Left ventricle myocardium inferior (tissue), 1 donor: ENCODE measurements around the gene OS9. TPM values are rescaled to one million over a fixed set of nuclear protein-coding genes. Genes with fewer than 3 reads are reported as not detected.

Experiments
- DNase-seq: peaks from one replicate; pipeline ENCODE4 v3.0.0-alpha.2; 2020
- H3K27ac ChIP-seq: fragments of 200-600 bp; replicated peaks from 2 replicates; pipeline ENCODE4 v1.8.0; 2021
- H3K27me3 ChIP-seq: fragments of 200-600 bp; 2 replicates; pipeline ENCODE4 v1.8.0; 2021; ENCODE audit warnings: low read depth
- H3K36me3 ChIP-seq: fragments of 200-600 bp; 2 replicates; pipeline ENCODE4 v1.8.0; 2021
- H3K4me1 ChIP-seq: fragments of 200-600 bp; 2 replicates; pipeline ENCODE4 v1.8.0; 2021
- H3K4me3 ChIP-seq: fragments of 200-600 bp; 2 replicates; pipeline ENCODE4 v1.8.0; 2021; ENCODE audit warnings: mild to moderate bottlenecking, moderate library complexity
- H3K9me3 ChIP-seq: fragments of 200-600 bp; replicated peaks from 2 replicates; pipeline ENCODE4 v1.8.0; 2021
- intact Hi-C: fragments of 100-400 bp; cut with micrococcal nuclease; formaldehyde crosslinking; loops from one replicate; pipeline ENCODE4 v1.11.0; 2022
- total RNA-seq: library from RNA; stranded (reverse); fragmentation: NEBNext Ultra II Directional; extraction: Animal tissue kit (Norgen Biotek cat#: 25700); gene quantifications from one replicate; pipeline ENCODE4 v1.2.1, GENCODE V29; 2021
- TF ChIP-seq, protein P1 (sequence below): fragments of 200-600 bp; IDR thresholded peaks from 2 replicates; pipeline ENCODE4 v1.8.0; 2021; ENCODE audit warnings: antibody characterized with exemption, mild to moderate bottlenecking, borderline replicate concordance
- donor health status: DM: no; HTN: yes; CAD: no; lungs with severe emphysema.

Gene OS9
- total RNA-seq, 1 donor from 2014 or later, result 112 TPM

DNA sequence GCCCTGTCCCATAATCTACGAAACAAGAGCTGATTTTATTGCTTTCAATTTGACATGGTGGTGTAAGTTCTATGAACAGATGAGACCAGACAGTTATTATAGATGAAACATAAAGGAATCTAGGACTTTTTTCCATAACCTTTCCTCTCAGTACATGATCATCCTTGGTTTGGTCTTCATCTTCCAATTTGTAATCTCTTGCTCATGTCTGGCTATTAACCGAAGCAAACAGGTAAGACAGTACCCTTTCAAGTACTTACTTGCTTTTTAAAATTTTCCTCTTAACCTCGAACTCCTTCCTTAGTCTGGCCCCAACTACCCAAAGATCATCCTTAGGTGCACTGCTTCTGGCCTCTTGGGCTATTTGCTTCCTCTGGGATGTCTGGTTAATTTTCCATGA, 52.1 kb downstream of the OS9 start:
- Histone ChIP-seq H3K36me3 (peaks cover 48% of the 10 kb centered on the region), H3K4me3 (peak overlapping the region; percentile 93), H3K9me3 (no peaks in the 10 kb centered on the region), H3K27ac (peak overlapping the region; percentile 98), H3K4me1 (peaks cover 29% of the 10 kb centered on the region), H3K27me3 (peaks cover 16% of the 10 kb centered on the region)
- TF ChIP-seq, protein P1, sequence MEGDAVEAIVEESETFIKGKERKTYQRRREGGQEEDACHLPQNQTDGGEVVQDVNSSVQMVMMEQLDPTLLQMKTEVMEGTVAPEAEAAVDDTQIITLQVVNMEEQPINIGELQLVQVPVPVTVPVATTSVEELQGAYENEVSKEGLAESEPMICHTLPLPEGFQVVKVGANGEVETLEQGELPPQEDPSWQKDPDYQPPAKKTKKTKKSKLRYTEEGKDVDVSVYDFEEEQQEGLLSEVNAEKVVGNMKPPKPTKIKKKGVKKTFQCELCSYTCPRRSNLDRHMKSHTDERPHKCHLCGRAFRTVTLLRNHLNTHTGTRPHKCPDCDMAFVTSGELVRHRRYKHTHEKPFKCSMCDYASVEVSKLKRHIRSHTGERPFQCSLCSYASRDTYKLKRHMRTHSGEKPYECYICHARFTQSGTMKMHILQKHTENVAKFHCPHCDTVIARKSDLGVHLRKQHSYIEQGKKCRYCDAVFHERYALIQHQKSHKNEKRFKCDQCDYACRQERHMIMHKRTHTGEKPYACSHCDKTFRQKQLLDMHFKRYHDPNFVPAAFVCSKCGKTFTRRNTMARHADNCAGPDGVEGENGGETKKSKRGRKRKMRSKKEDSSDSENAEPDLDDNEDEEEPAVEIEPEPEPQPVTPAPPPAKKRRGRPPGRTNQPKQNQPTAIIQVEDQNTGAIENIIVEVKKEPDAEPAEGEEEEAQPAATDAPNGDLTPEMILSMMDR, result no peak
- no peak for DNase-seq
- intact Hi-C loops, result no loop called here

DNA sequence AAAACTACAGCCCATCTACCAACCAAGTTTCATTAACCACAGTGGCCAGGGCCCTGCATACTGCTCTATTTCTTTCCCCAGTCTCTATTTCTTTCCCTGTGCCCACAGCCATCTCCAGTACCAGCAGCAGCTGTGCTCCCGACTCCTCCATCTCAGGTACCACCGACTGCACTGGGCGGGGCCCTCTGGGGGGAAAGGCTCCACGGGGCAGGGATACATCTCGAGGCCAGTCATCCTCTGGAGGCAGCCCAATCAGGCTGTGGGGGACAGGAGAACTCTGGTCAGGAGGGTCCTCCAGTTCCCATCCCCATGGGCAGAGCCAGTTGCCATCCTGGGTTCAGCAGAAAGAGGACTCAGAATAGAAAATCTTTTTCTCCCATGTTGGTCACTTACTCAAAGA, 55.1 kb downstream of the OS9 start:
- DNase-seq, result no peak
- intact Hi-C loops, result no loop called here

DNA sequence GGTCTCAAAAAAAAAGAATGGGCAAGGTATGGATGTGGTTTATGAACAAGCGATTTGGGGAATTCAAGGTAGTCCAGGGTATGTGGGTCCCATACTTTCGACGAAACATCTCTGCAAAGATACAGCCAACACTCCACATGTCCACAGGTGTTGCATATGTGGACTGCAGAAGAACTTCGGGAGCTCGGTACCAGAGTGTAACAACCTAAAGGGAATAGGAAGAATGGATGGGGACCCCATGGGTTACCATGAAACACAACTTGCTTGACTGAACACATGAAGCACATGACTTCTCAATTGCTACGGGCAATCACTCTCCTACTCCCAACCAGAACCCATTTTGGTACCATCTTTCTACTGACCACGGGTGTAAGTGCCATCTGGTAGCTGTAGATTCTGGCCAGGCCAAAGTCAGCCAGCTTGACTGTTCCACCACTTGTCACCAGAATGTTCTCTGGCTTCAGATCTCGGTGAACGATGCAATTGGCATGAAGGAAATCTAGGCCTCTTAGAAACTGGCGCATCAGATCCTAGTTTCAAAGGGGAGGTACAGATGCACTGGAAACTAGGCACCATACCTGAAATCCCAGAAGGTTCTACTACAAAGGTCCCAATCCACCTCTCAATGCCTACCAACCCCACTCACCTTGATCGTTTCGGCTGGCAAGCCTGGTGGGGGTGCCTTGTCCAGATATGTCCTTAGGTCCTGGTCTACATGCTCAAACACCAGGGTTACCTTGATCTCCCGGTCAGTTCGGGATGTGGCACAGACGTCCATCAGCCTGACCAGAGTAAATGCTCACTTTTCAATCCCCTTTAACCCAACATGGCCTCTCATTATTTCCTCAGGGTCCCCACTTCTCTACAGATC, 56.9 kb downstream of the OS9 start:
- Histone ChIP-seq H3K27ac (peak overlapping the region; percentile 92), H3K27me3 (no peaks in the 10 kb centered on the region), H3K4me3 (peak overlapping the region; percentile 81), H3K4me1 (peaks cover 49% of the 10 kb centered on the region), H3K9me3 (no peaks in the 10 kb centered on the region), H3K36me3 (peaks cover 48% of the 10 kb centered on the region)
- DNase-seq, result no peak
- intact Hi-C loops, result no loop called here
- TF ChIP-seq, protein P1, result no peak

More for the DNA sequence above, 55.1 kb downstream of the OS9 start:
- Histone ChIP-seq H3K27me3 (no peaks in the 10 kb centered on the region), H3K9me3 (no peaks in the 10 kb centered on the region), H3K4me1 (peaks cover 49% of the 10 kb centered on the region), H3K27ac (no peak overlapping the region), H3K36me3 (peaks cover 48% of the 10 kb centered on the region), H3K4me3 (no peak overlapping the region)
- TF ChIP-seq, protein P1, result no peak

DNA sequence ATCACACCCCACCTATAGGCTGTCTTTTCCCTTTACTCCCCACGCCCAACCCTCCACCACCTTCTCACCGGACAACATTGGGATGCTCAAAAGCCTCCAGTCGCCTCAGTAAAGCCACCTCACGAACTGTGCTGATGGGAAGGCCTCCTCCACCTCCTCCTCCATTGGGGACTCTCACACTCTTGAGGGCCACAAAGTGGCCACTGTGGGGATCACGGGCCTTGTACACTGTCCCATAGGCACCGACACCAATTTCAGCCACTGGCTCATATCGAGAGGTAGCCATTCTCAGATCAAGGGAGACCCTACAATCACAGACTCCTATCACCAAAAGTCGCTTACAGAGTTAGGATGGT, 57.5 kb downstream of the OS9 start:
- H3K9me3 ChIP-seq, result no peaks in the 10 kb centered on the region
- DNase-seq, result no peak
- peaks cover 49% of the 10 kb centered on the region for H3K4me1 ChIP-seq
- TF ChIP-seq, protein P1, result no peak
- H3K4me3 ChIP-seq, result peak overlapping the region; percentile 81
- intact Hi-C loops, result no loop called here
- no peaks in the 10 kb centered on the region for H3K27me3 ChIP-seq
- H3K36me3 ChIP-seq, result peaks cover 47% of the 10 kb centered on the region
- peak overlapping the region; percentile 92 for H3K27ac ChIP-seq

DNA sequence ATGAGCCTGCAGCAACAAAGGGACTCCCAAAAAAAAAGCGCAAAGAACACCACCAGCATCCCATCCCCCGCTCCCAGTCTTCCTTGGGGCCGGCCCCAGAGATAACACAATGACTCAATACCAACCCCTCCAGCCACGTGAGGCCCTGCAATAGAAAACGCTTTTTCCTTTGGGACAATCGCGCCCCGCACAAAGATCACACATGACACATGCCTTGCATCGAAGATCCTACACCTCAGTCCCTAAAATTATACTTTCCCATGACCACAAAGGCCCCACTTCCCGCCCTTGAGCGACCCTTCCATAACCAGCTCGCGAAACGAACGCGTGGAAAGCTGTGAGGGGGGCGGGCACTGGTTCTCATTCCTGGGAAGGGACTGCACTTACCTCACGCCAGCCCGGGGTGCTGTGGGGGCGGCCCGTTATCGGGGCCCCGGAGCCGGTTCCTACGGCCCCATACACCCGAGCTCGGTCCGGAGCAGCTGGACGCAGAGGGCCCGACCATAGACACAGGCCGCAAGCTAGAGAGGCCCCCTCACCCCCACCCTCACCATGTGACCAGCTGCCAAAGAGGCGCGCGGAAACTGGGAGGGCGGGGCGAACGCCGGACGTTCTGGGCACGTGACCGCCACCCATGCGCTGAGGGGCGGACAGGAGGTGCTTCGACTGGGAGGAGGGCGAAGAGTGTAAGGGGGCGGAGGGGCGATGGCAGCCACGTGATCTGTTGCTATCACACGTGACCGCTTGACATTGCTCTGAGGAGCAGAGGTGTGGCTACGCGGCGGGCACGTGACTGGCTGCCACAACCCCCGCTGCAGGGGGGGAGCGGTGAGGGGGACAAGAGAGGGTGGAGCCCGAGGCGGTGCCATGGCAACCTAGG, 58.1 kb downstream of the OS9 start, which contains the start of gene CDK4:
CDK4 (minus strand) TSS at position 523 of the 880 bp plus-strand sequence. CDS start 593 bp downstream, outside the sequence.
- Histone ChIP-seq H3K27me3 (no peaks in the 10 kb centered on the region), H3K36me3 (peaks cover 40% of the 10 kb centered on the region), H3K4me3 (peak within 1 kb of the TSS; percentile 81), H3K4me1 (peaks cover 53% of the 10 kb centered on the region), H3K27ac (peak within 1 kb of the TSS; percentile 92), H3K9me3 (no peaks in the 10 kb centered on the region)
- TF ChIP-seq, protein P1, result no peak
- intact Hi-C loops, result no loop called here
- DNase-seq, result peak; percentile 99
